ENCODE data around the gene TATDN3.

Gene TATDN3, protein sequence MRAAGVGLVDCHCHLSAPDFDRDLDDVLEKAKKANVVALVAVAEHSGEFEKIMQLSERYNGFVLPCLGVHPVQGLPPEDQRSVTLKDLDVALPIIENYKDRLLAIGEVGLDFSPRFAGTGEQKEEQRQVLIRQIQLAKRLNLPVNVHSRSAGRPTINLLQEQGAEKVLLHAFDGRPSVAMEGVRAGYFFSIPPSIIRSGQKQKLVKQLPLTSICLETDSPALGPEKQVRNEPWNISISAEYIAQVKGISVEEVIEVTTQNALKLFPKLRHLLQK

GRCh38 chr1:212791676-212792395, at the start of gene TATDN3, which contains the start of gene NSL1:
TSS of gene TATDN3 (plus strand) at chr1:212791894. CDS start at chr1:212791922, 28 bp downstream.
TSS of gene NSL1 (minus strand) at chr1:212791777. CDS start at chr1:212791763, 14 bp downstream.
- no peak for TF ChIP-seq CTCF (IDR thresholded peaks at IDR 0.05)

GRCh38 chr1:212743901-212744475, 47.7 kb upstream of the TATDN3 start:
- TF ChIP-seq CTCF (IDR thresholded peaks at IDR 0.05): no peak

DNA sequence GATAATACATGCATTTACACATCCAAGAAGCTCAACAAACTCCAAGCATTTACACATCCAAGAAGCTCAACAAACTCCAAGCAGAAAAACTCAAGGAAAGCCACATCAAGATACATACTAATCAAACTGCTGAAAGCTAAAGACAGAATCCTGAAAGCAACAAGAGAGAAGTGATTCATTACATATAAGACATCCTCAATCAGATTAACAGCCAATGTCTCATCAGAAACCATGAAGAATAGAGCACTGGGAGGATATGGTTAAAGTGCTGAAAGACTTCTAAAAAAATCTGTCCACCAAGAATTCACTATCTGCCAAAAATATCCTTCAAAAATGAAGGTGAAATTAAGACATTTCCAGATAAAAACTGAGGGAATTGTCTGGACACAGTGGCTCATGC, 46.4 kb upstream of the TATDN3 start:
- no peak for TF ChIP-seq CTCF (IDR thresholded peaks at IDR 0.05)

DNA sequence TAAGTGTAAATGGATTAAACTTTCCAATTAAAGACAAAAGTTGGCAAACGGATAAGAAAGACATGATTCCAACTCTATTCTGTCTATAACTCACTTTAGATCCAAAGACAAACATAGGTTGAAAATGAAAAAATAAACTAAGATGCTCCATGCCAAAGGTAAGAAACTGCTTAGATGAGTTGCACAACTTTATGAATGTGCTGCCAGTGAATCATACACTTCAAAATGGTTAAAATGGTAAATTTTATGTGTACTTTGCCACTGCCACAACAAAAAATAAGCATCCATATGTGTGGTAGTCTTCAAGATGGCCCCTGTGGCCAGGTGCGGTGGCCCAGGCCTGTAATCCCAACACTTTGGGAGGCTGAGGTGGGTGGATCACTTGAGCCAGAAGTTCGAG, 45.1 kb upstream of the TATDN3 start:
- no peak for TF ChIP-seq CTCF (IDR thresholded peaks at IDR 0.05)

DNA sequence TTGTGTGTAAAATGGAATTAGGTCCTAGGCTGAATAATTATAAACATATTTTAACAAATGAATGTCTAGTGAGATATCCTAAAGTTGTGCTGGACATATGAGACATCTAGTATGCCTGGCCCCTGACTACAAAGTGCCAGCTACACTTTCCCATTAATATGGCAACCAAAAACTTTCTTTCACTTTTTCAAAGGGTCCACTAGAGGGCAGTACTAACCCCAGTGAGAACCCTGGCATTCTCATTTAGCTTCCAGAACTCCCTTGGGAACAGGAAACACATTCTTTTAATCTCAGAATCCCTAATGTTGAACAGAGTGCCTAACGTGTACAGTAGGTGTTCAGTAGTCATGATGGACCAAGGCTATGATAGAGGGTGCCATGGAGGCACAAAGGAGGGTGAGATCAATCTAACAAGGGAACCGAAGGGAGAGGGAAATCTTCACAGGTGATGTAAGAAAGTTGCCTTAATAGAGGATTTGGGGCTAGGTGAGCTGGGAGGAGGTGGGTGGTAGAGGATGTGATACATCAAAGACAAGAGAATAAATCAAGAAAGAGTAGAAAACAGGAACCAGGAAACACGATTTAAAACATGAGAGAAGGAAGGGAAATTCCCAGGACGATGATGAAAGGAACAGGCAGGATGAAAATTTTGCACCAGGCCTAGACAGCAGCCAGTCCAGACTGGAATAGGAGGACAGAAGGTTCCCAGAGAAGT, 41.7 kb upstream of the TATDN3 start:
- TF ChIP-seq CTCF (IDR thresholded peaks at IDR 0.05): peak; percentile 85

DNA sequence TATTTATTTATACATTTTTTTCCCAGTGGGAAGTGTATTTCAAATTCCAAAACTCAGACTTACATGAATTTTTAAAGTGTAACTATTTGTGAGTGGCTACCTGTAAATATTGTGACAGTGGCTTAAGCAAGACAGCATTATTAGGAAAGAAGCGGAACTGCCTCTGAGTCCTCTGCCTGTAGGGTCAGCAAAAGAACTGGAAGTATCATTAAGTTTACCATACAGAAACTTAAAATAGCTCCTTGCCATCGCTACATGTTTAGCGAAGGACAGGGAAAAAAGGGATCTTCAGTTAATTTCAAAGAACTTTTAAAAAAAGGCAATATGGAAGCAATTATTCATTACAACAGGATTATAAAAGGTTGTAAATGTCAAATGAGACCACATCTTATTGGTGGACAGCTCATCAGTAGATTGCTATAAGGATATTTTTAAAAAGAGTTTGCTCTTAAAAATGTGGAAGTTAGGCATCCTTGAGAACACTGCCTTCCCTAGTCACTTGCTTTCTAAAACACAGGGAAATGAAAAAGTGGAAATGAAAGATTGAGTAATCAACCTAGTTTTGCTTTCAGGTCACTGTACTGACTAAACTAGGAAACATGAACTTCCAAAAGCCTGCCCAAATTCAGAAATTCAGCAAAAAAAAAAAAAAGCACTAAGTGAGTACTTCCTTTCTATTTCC, 39.3 kb upstream of the TATDN3 start:
- TF ChIP-seq CTCF (IDR thresholded peaks at IDR 0.05): no peak

All from LNCAP (cell line).